ENCODE data around the gene HOXA6.

DNA sequence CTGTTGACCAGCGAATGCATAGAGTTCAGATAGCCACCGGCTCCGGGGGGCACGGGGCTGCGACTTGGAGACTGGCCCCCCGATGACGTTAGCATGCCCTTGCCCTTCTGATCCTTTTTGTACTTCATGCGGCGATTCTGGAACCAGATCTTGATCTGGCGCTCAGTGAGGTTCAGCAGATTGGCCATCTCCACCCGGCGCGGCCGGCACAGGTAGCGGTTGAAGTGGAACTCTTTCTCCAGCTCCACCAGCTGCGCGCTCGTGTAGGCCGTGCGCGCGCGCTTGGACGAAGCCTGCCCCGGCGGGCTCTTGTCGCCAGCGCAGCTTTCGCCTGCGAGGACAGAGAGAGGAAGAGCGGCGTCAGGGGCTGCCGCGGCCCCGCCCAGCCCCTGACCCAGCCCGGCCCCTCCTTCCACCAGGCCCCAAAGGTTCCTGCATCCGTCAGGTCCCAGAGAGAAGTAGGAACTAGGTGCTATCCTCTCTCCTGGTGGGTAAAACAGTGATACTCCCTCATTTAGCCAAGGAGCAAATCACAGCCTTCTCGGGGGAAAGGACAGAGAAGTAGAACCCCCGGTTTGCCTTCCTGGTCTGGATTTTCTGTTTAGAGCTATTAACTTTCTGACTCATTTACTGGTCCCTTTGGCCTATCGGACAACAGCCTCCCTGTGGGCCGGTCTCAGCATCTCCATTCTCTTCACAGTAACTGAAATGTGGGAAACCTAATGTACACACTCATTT lies 39.0 kb downstream of the HOXA6 start:
- no peak for TF ChIP-seq POLR2A (IDR thresholded peaks at IDR 0.05; ENCODE audit: low read depth, low read length)
- no peak for TF ChIP-seq POLR2AphosphoS5 (IDR thresholded peaks at IDR 0.05; ENCODE audit: low read depth, low read length)

Data from GM12892 (cell line).